ENCODE measurements around the gene SYTL1. TPM values are rescaled to one million over a fixed set of nuclear protein-coding genes. Genes with fewer than 3 reads are reported as not detected.

Gene SYTL1
- total and polyA plus RNA-seq, 9 of the 15 experiments (the other 6 are each of a cell fraction or from before 2014, with no cell fraction given), result 0.04 to 9.3 (median 1.7) TPM

- TF ChIP-seq SAFB2 (IDR thresholded peaks at IDR 0.05; ENCODE audit: borderline replicate concordance, low read depth, low read length, severe bottlenecking) (no peak), WHSC1 (IDR thresholded peaks at IDR 0.05; ENCODE audit: low read length) (no peak), GABPB2 (CRISPR knock-in tag; conservative IDR thresholded peaks at IDR 0.05) (no peak; the same call in 1 of the 2 replicates), PTRF (tag; IDR thresholded peaks at IDR 0.05) (no peak), CREB5 (CRISPR knock-in tag; IDR thresholded peaks at IDR 0.05) (no peak), CREB3 (tag; conservative IDR thresholded peaks at IDR 0.05; ENCODE audit: low read depth) (0 out of 2 replicates have a peak, but pooled peaks have one; percentile 41), NELFE (IDR thresholded peaks at IDR 0.05; ENCODE audit: insufficient read depth, insufficient read length) (no peak), MBD2 (IDR thresholded peaks at IDR 0.05; ENCODE audit: borderline replicate concordance, low read depth) (peak; percentile 76), NBN (IDR thresholded peaks at IDR 0.05; ENCODE audit: low read depth) (peak; percentile 82), ZNF780A (CRISPR knock-in tag; IDR thresholded peaks at IDR 0.05) (no peak), SETDB1 (IDR thresholded peaks at IDR 0.05; ENCODE audit: low read length) (no peak), SFPQ (IDR thresholded peaks at IDR 0.05; ENCODE audit: low read depth, low read length) (no peak), SLC30A9 (CRISPR knock-in tag; IDR thresholded peaks at IDR 0.05) (no peak), ZBTB11 (CRISPR knock-in tag; IDR thresholded peaks at IDR 0.05) (peak; percentile 99 to 100 (median 99)), ZNF584 (CRISPR knock-in tag; IDR thresholded peaks at IDR 0.05; ENCODE audit: low read depth) (no peak), HNRNPUL1 (IDR thresholded peaks at IDR 0.05; ENCODE audit: low read length) (no peak), RAD21 (CRISPR knock-in tag; conservative IDR thresholded peaks at IDR 0.05 in 1 of 2, IDR thresholded peaks at IDR 0.05 in 1 of 2) (peak in 1 of 2 experiments; percentile 19; a peak in 1 of 4 replicates)
Measured at GRCh38 chr1:27321813-27322568, 19.8 kb upstream of the SYTL1 start, which contains the start of gene TMEM222 (continued).

All from K562 (cell line).